GM23248 (cell line): ENCODE results near the gene BCL2.

Experiments used
- EZH2 ChIP-seq: fragments of 200-600 bp; sonication (generic); IDR thresholded peaks from 2 replicates; pipeline ENCODE4 v1.6.1; 2018; ENCODE audit warnings: antibody characterized with exemption, mild to moderate bottlenecking; ENCODE audit not compliant: insufficient read depth, poor library complexity, severe bottlenecking
- EZH2phosphoT487 ChIP-seq: fragments of 200-600 bp; sonication (generic); IDR thresholded peaks from 2 replicates; pipeline ENCODE4 v1.6.1; 2018; ENCODE audit warnings: antibody characterized with exemption, moderate library complexity, mild to moderate bottlenecking, low read depth; ENCODE audit not compliant: insufficient read depth

DNA sequence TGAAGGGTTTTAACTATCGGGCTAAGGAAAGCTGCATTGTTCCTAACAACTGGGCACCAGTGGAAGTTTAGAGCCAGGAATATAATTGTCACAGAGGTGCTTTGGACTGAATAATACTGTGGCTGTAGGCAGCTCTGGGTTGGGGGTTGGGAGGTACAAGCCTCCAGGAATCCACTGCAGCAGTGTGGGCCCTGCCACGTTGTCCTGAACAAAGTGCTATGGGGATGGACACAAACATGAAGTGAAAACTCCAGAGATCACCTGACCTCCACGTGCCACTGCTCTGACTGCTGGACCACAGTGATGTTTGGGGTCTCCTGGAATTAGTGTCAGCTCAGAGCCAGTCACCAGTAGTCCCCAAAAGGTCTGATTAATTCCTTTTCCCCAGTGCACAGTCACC lies 110.9 kb downstream of the BCL2 start:
- TF ChIP-seq EZH2 (no peak), EZH2phosphoT487 (no peak)
